ENCODE results near the gene GSC2. TPM values are rescaled to one million over a fixed set of nuclear protein-coding genes. Genes with fewer than 3 reads are reported as not detected.
A peak's percentile ranks its signal among the peaks of the same experiment; 100 is the strongest.

The GSC2 gene
- total and polyA plus RNA-seq, 9 of the 15 experiments (the other 6 are each of a cell fraction or from before 2014, with no cell fraction given): not detected

GRCh38 chr22:19122752-19123492 lies 27.2 kb downstream of the GSC2 start (continued):
- TF ChIP-seq, protein P1, sequence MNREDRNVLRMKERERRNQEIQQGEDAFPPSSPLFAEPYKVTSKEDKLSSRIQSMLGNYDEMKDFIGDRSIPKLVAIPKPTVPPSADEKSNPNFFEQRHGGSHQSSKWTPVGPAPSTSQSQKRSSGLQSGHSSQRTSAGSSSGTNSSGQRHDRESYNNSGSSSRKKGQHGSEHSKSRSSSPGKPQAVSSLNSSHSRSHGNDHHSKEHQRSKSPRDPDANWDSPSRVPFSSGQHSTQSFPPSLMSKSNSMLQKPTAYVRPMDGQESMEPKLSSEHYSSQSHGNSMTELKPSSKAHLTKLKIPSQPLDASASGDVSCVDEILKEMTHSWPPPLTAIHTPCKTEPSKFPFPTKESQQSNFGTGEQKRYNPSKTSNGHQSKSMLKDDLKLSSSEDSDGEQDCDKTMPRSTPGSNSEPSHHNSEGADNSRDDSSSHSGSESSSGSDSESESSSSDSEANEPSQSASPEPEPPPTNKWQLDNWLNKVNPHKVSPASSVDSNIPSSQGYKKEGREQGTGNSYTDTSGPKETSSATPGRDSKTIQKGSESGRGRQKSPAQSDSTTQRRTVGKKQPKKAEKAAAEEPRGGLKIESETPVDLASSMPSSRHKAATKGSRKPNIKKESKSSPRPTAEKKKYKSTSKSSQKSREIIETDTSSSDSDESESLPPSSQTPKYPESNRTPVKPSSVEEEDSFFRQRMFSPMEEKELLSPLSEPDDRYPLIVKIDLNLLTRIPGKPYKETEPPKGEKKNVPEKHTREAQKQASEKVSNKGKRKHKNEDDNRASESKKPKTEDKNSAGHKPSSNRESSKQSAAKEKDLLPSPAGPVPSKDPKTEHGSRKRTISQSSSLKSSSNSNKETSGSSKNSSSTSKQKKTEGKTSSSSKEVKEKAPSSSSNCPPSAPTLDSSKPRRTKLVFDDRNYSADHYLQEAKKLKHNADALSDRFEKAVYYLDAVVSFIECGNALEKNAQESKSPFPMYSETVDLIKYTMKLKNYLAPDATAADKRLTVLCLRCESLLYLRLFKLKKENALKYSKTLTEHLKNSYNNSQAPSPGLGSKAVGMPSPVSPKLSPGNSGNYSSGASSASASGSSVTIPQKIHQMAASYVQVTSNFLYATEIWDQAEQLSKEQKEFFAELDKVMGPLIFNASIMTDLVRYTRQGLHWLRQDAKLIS (CRISPR knock-in tag; IDR thresholded peaks at IDR 0.05): no peak
- TF ChIP-seq ZNF431 (CRISPR knock-in tag; IDR thresholded peaks at IDR 0.05): no peak
- TF ChIP-seq PHF20 (IDR thresholded peaks at IDR 0.05; ENCODE audit: partially characterized antibody): peak; percentile 68
- no peak for TF ChIP-seq ZNF584 (CRISPR knock-in tag; IDR thresholded peaks at IDR 0.05; ENCODE audit: low read depth)
- peak; percentile 9 for TF ChIP-seq RHOXF2B (CRISPR knock-in tag; conservative IDR thresholded peaks at IDR 0.05)
- TF ChIP-seq ZNF146 (CRISPR knock-in tag; IDR thresholded peaks at IDR 0.05; ENCODE audit: unreplicated experiment): peak; percentile 18
- no peak for TF ChIP-seq CCAR2 (IDR thresholded peaks at IDR 0.05; ENCODE audit: low read depth, low read length)
- TF ChIP-seq PRDM10 (IDR thresholded peaks at IDR 0.05; ENCODE audit: partially characterized antibody): peak; percentile 76
- 0 out of 2 replicates have a peak, but pooled peaks have one; percentile 13 for TF ChIP-seq NBN (IDR thresholded peaks at IDR 0.05; ENCODE audit: low read depth)
- TF ChIP-seq MAFK (IDR thresholded peaks at IDR 0.05; ENCODE audit: low read length): 0 out of 2 replicates have a peak, but pooled peaks have one; percentile 1
- no peak for TF ChIP-seq NRF1 (conservative IDR thresholded peaks at IDR 0.05 in 1 of 2, IDR thresholded peaks at IDR 0.05 in 1 of 2)
- TF ChIP-seq ERF (CRISPR knock-in tag; IDR thresholded peaks at IDR 0.05): no peak
- 0 out of 2 replicates have a peak, but pooled peaks have one; percentile 38 for TF ChIP-seq CAMTA2 (CRISPR knock-in tag; conservative IDR thresholded peaks at IDR 0.05)
- 0 out of 2 replicates have a peak, but pooled peaks have one; percentile 36 for TF ChIP-seq ZNF583 (CRISPR knock-in tag; IDR thresholded peaks at IDR 0.05)

Measured in K562 (cell line).